IMR-90 (cell line): ENCODE measurements around the gene DSCAM. TPM values are rescaled to one million over a fixed set of nuclear protein-coding genes. Genes with fewer than 3 reads are reported as not detected.

Experiments
- ATAC-seq: fragments of 200-7000 bp; cut with Tn5 transposase; 2 replicates; pipeline ENCODE4 v1.9.1; 2020; ENCODE audit warnings: low read depth, mild to moderate bottlenecking, moderate library complexity
- BruUV-seq: library from RNA; stranded (reverse); fragments of 400-500 nt; replicated peaks from 2 replicates; lab custom pipeline; 2021; lab: Mats Ljungman, UMichigan
- CTCF ChIA-PET: fragments of 300-600 bp; formaldehyde crosslinking; extraction: SDS; loops from one replicate; lab custom pipeline; 2021; ENCODE audit warnings: antibody characterized with exemption; lab: Yijun Ruan, JAX
- POLR2A ChIA-PET: fragments of 300-600 bp; sonication (Branson Sonifier 250); formaldehyde crosslinking; loops from one replicate; lab custom pipeline; 2022; ENCODE audit warnings: antibody characterized with exemption; ENCODE audit not compliant: unreplicated experiment; lab: Charles Lee
- DNase-seq: peaks from one replicate; pipeline ENCODE4 v3.0.0; 2013
- H2AFZ ChIP-seq: replicated peaks from 2 replicates; pipeline ENCODE3; 2013; ENCODE audit warnings: low read length, mild to moderate bottlenecking; ENCODE audit not compliant: poor library complexity
- H2AK5ac ChIP-seq: 2 replicates; pipeline ENCODE4 v1.6.1; 2013; ENCODE audit warnings: low read depth, low read length, inconsistent platforms
- H2AK9ac ChIP-seq: replicated peaks from 2 replicates; pipeline ENCODE3; 2013; ENCODE audit warnings: mild to moderate bottlenecking, low read depth, low read length, moderate library complexity; ENCODE audit not compliant: poor library complexity
- H2BK120ac ChIP-seq: 2 replicates; pipeline ENCODE4 v1.6.1; 2013; ENCODE audit warnings: low read depth, low read length, inconsistent platforms
- H2BK15ac ChIP-seq: 3 replicates; pipeline ENCODE4 v1.6.1; 2013; ENCODE audit warnings: low read depth, low read length, inconsistent platforms
- H2BK20ac ChIP-seq: 2 replicates; pipeline ENCODE4 v1.6.1; 2013; ENCODE audit warnings: low read depth, mild to moderate bottlenecking, inconsistent platforms, low read length, moderate library complexity
- H2BK5ac ChIP-seq: 2 replicates; pipeline ENCODE4 v1.6.1; 2013; ENCODE audit warnings: mild to moderate bottlenecking, low read depth, low read length, inconsistent platforms; ENCODE audit not compliant: poor library complexity, severe bottlenecking
- H3K14ac ChIP-seq: replicated peaks from 2 replicates; pipeline ENCODE4 v1.6.1; 2013; ENCODE audit warnings: low read depth, low read length, inconsistent platforms
- H3K18ac ChIP-seq: 2 replicates; pipeline ENCODE4 v1.6.1; 2013; ENCODE audit warnings: low read depth, low read length, control low read depth
- H3K23ac ChIP-seq: 2 replicates; pipeline ENCODE4 v1.6.1; 2013; ENCODE audit warnings: low read depth, low read length, inconsistent platforms
- H3K27ac ChIP-seq: 2 replicates; pipeline ENCODE4 v1.5.1; 2013; ENCODE audit warnings: mild to moderate bottlenecking, control low read depth, low read length; ENCODE audit not compliant: insufficient read depth
- H3K27me3 ChIP-seq: 2 replicates; pipeline ENCODE4 v1.6.1; 2013; ENCODE audit warnings: low read length; ENCODE audit not compliant: control insufficient read depth, insufficient read depth
- H3K36me3 ChIP-seq: 2 replicates; pipeline ENCODE4 v1.6.1; 2013; ENCODE audit warnings: low read length, mixed read lengths; ENCODE audit not compliant: control insufficient read depth, insufficient read depth
- H3K4ac ChIP-seq: 2 replicates; pipeline ENCODE4 v1.6.1; 2013; ENCODE audit warnings: low read depth, low read length, inconsistent platforms
- H3K4me1 ChIP-seq: 2 replicates; pipeline ENCODE4 v1.6.1; 2013; ENCODE audit warnings: low read length, mixed read lengths; ENCODE audit not compliant: control insufficient read depth, insufficient read depth
- H3K4me2 ChIP-seq: 2 replicates; pipeline ENCODE4 v1.6.1; 2013; ENCODE audit warnings: low read depth, mild to moderate bottlenecking, control low read depth, low read length, moderate library complexity
- H3K4me3 ChIP-seq: 2 replicates; pipeline ENCODE4 v1.5.1; 2013; ENCODE audit warnings: low read depth, mild to moderate bottlenecking, control low read depth, low read length, moderate library complexity; ENCODE audit not compliant: insufficient read depth
- H3K56ac ChIP-seq: 2 replicates; pipeline ENCODE4 v1.6.1; 2013; ENCODE audit warnings: low read length, inconsistent platforms; ENCODE audit not compliant: insufficient read depth; ENCODE audit errors: extremely low read depth
- H3K79me1 ChIP-seq, 2 experiments: 2 replicates each; pipeline ENCODE4 v1.6.1; 2013; ENCODE audit warnings: low read length in 2 of 2, inconsistent platforms in 1 of 2, low read depth in 1 of 2
- H3K9ac ChIP-seq: 2 replicates; pipeline ENCODE4 v1.6.1; 2013; ENCODE audit warnings: low read depth, low read length, control low read depth
- H3K9me1 ChIP-seq: 2 replicates; pipeline ENCODE4 v1.6.1; 2013; ENCODE audit warnings: low read length, inconsistent platforms; ENCODE audit not compliant: insufficient read depth
- H3K9me3 ChIP-seq: 2 replicates; pipeline ENCODE4 v1.6.1; 2013; ENCODE audit warnings: low read length; ENCODE audit not compliant: control insufficient read depth, insufficient read depth
- H4K20me1 ChIP-seq: 2 replicates; pipeline ENCODE4 v1.6.1; 2013; ENCODE audit warnings: low read length, inconsistent platforms; ENCODE audit not compliant: insufficient read depth
- H4K5ac ChIP-seq: 2 replicates; pipeline ENCODE4 v1.6.1; 2013; ENCODE audit warnings: mild to moderate bottlenecking, low read depth, low read length, control low read depth
- H4K8ac ChIP-seq, 2 experiments: 2 replicates each; pipeline ENCODE4 v1.6.1; 2013; ENCODE audit warnings: low read depth in 2 of 2, low read length in 2 of 2, control low read depth in 1 of 2, inconsistent platforms in 1 of 2
- H4K91ac ChIP-seq: 2 replicates; pipeline ENCODE4 v1.6.1; 2013; ENCODE audit warnings: low read depth, low read length, inconsistent platforms; ENCODE audit not compliant: insufficient read depth
- CEBPB ChIP-seq: IDR thresholded peaks from 2 replicates; pipeline ENCODE4 v1.6.1; 2012; ENCODE audit warnings: low read depth, low read length, improper control_type of control experiment
- CHD1 ChIP-seq: IDR thresholded peaks from 2 replicates; pipeline ENCODE4 v1.6.1; 2012; ENCODE audit warnings: low read depth, low read length, improper control_type of control experiment
- ELK1 ChIP-seq: fragments of 150-350 bp; IDR thresholded peaks from 2 replicates; pipeline ENCODE4 v1.6.1; 2016; ENCODE audit warnings: low read depth, mild to moderate bottlenecking, low read length, moderate library complexity, borderline replicate concordance
- FOS ChIP-seq: fragments of 150-350 bp; IDR thresholded peaks from 2 replicates; pipeline ENCODE4 v1.6.1; 2016; ENCODE audit warnings: low read depth, low read length
- MXI1 ChIP-seq: IDR thresholded peaks from 2 replicates; pipeline ENCODE4 v1.6.1; 2012; ENCODE audit warnings: low read depth, mild to moderate bottlenecking, low read length, moderate library complexity, borderline replicate concordance
- POLR2A ChIP-seq: IDR thresholded peaks from 2 replicates; pipeline ENCODE4 v1.6.1; 2012; ENCODE audit warnings: mild to moderate bottlenecking, low read depth, low read length
- RFX5 ChIP-seq: IDR thresholded peaks from 2 replicates; pipeline ENCODE4 v1.8.0; 2012; ENCODE audit warnings: low read depth, mild to moderate bottlenecking, low read length, moderate library complexity
- USF2 ChIP-seq: fragments of 150-350 bp; IDR thresholded peaks from 2 replicates; pipeline ENCODE4 v1.6.1; 2017; ENCODE audit warnings: mild to moderate bottlenecking, antibody characterized with exemption, low read length, low read depth
- WGBS, 2 experiments: methylation state at CpG; one replicate each; pipeline versions ENCODE4 v1.1.5 to v1.1.7; 2013; ENCODE audit warnings: missing lambda C conversion rate in 2 of 2; ENCODE audit not compliant: insufficient read length in 1 of 2; ENCODE audit errors: extremely low coverage in 2 of 2; 5-methylcytosine and 5-hydroxymethylcytosine counted together
- dilution Hi-C: fragments of 300-500 bp; cut with HindIII; formaldehyde crosslinking; loops from one replicate; pipeline ENCODE4 v1.14.3; 2018; ENCODE audit warnings: low sequenced_read_pairs; ENCODE audit not compliant: unreplicated experiment
- in situ Hi-C: fragments of 300-500 bp; cut with MboI; formaldehyde crosslinking; loops from 3 replicates; pipeline ENCODE4 v1.14.3; 2019; ENCODE audit warnings: low sequenced_read_pairs, inconsistent platforms, mixed read lengths
- intact Hi-C: fragments of 100-400 bp; cut with micrococcal nuclease; formaldehyde crosslinking; loops from 2 replicates; pipeline ENCODE4 v1.10.0; 2022
- polyA plus RNA-seq, 3 experiments: library from polyadenylated mRNA; depleted of rRNA; stranded (reverse); fragments of >200 nt; gene quantifications; 2 replicates each; pipeline ENCODE4 v1.2.3, GENCODE V29; 2012; ENCODE audit warnings: low replicate concordance in 1 of 3
- total RNA-seq: library from RNA; depleted of rRNA; stranded (reverse); fragments of >200 nt; gene quantifications from 2 replicates; pipeline ENCODE4 v1.2.3, GENCODE V29; 2012

DSCAM gene
- total and polyA plus RNA-seq, 2 of the 4 experiments (the other 2 are of a cell fraction) = under 0.01 to 0.02 TPM

- no peak overlapping the region for H3K4ac ChIP-seq
- ChIA-PET CTCF (no interaction called here), POLR2A (no interaction called here)
- no peak overlapping the region for H2BK20ac ChIP-seq
- ATAC-seq = no peak
- DNase-seq = no peak
- no peak overlapping the region for H2AK5ac ChIP-seq
- H3K36me3 ChIP-seq = no peaks in the 10 kb centered on the region
- H3K4me3 ChIP-seq = no peak overlapping the region
- intact Hi-C loops (no loop called here), in situ Hi-C loops (no loop called here), dilution Hi-C loops (no loop called here)
- no peak overlapping the region for H4K5ac ChIP-seq
- no peak overlapping the region for H3K27ac ChIP-seq
- H3K9ac ChIP-seq = no peak overlapping the region
- no peaks in the 10 kb centered on the region for H3K27me3 ChIP-seq
- no peak overlapping the region for H3K23ac ChIP-seq
- H3K56ac ChIP-seq = no peak overlapping the region
- H2BK5ac ChIP-seq = no peak overlapping the region
- H2BK120ac ChIP-seq = no peak overlapping the region
- H4K91ac ChIP-seq = no peak overlapping the region
- no peak overlapping the region for H3K4me2 ChIP-seq
- no peak overlapping the region for H3K14ac ChIP-seq
- no CpG with 5 or more reads among the region's 3 CpGs for WGBS, 2 experiments
- H2AFZ ChIP-seq = no peak overlapping the region
- H3K9me1 ChIP-seq = no peaks in the 10 kb centered on the region
- no peak overlapping the region for H3K18ac ChIP-seq
- peaks cover 20% of the 10 kb centered on the region; the same call in 1 of the 2 replicates for H3K9me3 ChIP-seq
- no peaks in the 10 kb centered on the region for H3K4me1 ChIP-seq
- H2BK15ac ChIP-seq = no peak overlapping the region
- no TSS peak for BruUV-seq
- H3K79me1 ChIP-seq = no peaks in the 10 kb centered on the region
- no peak overlapping the region for H4K8ac ChIP-seq
- TF ChIP-seq ELK1 (no peak), FOS (no peak), POLR2A (no peak), RFX5 (no peak), CHD1 (no peak), USF2 (no peak), CEBPB (no peak), MXI1 (no peak)
- no peaks in the 10 kb centered on the region for H4K20me1 ChIP-seq
- no peak overlapping the region for H2AK9ac ChIP-seq
Measured at GRCh38 chr21:40102682-40103081, 744.3 kb downstream of the DSCAM start.
